PFSK-1 (cell line): Measurements from ENCODE around the gene TUSC7.

Source experiments
- FOXP2 ChIP-seq: optimal IDR thresholded peaks from 2 replicates; pipeline ENCODE3; 2011; ENCODE audit warnings: borderline replicate concordance, control low read depth, inconsistent platforms; ENCODE audit not compliant: insufficient read depth; ENCODE audit errors: extremely low read length, extremely low read depth
- POLR2AphosphoS5 ChIP-seq: IDR thresholded peaks from 2 replicates; pipeline ENCODE4 v1.6.1; 2012; ENCODE audit warnings: low read depth, mild to moderate bottlenecking, control low read depth, low read length, moderate library complexity
- REST ChIP-seq, 2 experiments: IDR thresholded peaks; 2 replicates each; pipeline versions ENCODE4 v1.6.1 to v1.8.0; 2011 to 2012; ENCODE audit warnings: low read depth in 2 of 2, low read length in 2 of 2, control low read depth in 1 of 2, inconsistent platforms in 1 of 2, mild to moderate bottlenecking in 1 of 2, moderate library complexity in 1 of 2; ENCODE audit not compliant: insufficient read depth in 1 of 2
- SIN3A ChIP-seq: IDR thresholded peaks from 2 replicates; pipeline ENCODE4 v1.6.1; 2012; ENCODE audit warnings: mild to moderate bottlenecking, low read length, moderate library complexity, borderline replicate concordance; ENCODE audit not compliant: insufficient read depth
- TAF1 ChIP-seq: IDR thresholded peaks from 2 replicates; pipeline ENCODE4 v1.6.1; 2012; ENCODE audit warnings: low read length, control low read depth, borderline replicate concordance; ENCODE audit not compliant: insufficient read depth

Gene TUSC7

GRCh38 chr3:116671151-116671550 lies 38.4 kb upstream of the TUSC7 start:
- TF ChIP-seq POLR2AphosphoS5 (no peak), REST (IDR thresholded peaks at IDR 0.05; ENCODE audit: insufficient read depth in 1 of 2, low read depth in 2 of 2, low read length in 2 of 2) (no peak), SIN3A (no peak), TAF1 (no peak), FOXP2 (no peak)

GRCh38 chr3:116678853-116679252 lies 30.7 kb upstream of the TUSC7 start:
- no peak for TF ChIP-seq REST (IDR thresholded peaks at IDR 0.05; ENCODE audit: insufficient read depth in 1 of 2, low read depth in 2 of 2, low read length in 2 of 2)

GRCh38 chr3:116691041-116691440 lies 18.5 kb upstream of the TUSC7 start:
- no peak for TF ChIP-seq REST (IDR thresholded peaks at IDR 0.05; ENCODE audit: insufficient read depth in 1 of 2, low read depth in 2 of 2, low read length in 2 of 2)
- no peak for TF ChIP-seq SIN3A
- no peak for TF ChIP-seq FOXP2
- no peak for TF ChIP-seq TAF1
- no peak for TF ChIP-seq POLR2AphosphoS5

- no peak for TF ChIP-seq SIN3A
- no peak for TF ChIP-seq POLR2AphosphoS5
- no peak for TF ChIP-seq FOXP2
- no peak for TF ChIP-seq TAF1
These were observed 8.5 kb upstream of the TUSC7 start for GRCh38 chr3:116701070-116701469.

- no peak for TF ChIP-seq REST (IDR thresholded peaks at IDR 0.05; ENCODE audit: insufficient read depth in 1 of 2, low read depth in 2 of 2, low read length in 2 of 2)
- TF ChIP-seq FOXP2, result no peak
- TF ChIP-seq SIN3A, result no peak
- no peak for TF ChIP-seq TAF1
- no peak for TF ChIP-seq POLR2AphosphoS5
These were observed 7.2 kb upstream of the TUSC7 start for GRCh38 chr3:116702334-116702733.
